GM18868 (cell line): ENCODE data around the gene PDGFB.

ENCODE experiments used
- ATAC-seq: cut with Tn5 transposase; IDR thresholded peaks from one replicate; pipeline ENCODE4 v1.9.1; 2021; ENCODE audit warnings: mild to moderate bottlenecking, moderate library complexity; ENCODE audit not compliant: unreplicated experiment

Gene PDGFB

GRCh38 chr22:39178206-39179111 is 66.3 kb downstream of the PDGFB start:
- ATAC-seq: no peak

- no peak for ATAC-seq
Observed at GRCh38 chr22:39177791-39178190, 67.0 kb downstream of the PDGFB start.

- no peak for ATAC-seq
Observed at GRCh38 chr22:39177456-39177775, 67.4 kb downstream of the PDGFB start.

GRCh38 chr22:39176714-39177455 is 67.9 kb downstream of the PDGFB start:
- ATAC-seq: no peak

GRCh38 chr22:39176143-39176713 is 68.6 kb downstream of the PDGFB start:
- no peak for ATAC-seq

GRCh38 chr22:39175353-39176142 is 69.2 kb downstream of the PDGFB start:
- ATAC-seq: no peak

GRCh38 chr22:39174498-39175352 is 70.1 kb downstream of the PDGFB start:
- no peak for ATAC-seq

GRCh38 chr22:39173787-39174497 is 70.8 kb downstream of the PDGFB start:
- no peak for ATAC-seq
